Measurements from ENCODE around the gene TXNDC5. TPM values are rescaled to one million over a fixed set of nuclear protein-coding genes. Genes with fewer than 3 reads are reported as not detected.
A peak's percentile ranks its signal among the peaks of the same experiment; 100 is the strongest.
"Not testable (repeated sequence)": the region's sequence is repeated elsewhere in the genome, so short reads cannot be mapped to it uniquely, and the experiment has no call there.

Gene TXNDC5
- polyA plus RNA-seq, 3 donors, result 12.6 to 33.5 (median 21.2) TPM

- H3K27ac Mint-ChIP-seq, result no peak overlapping the region
- Histone ChIP-seq H3K27ac (ENCODE audit: low read depth in 1 of 2, low read length in 2 of 2) (no peak overlapping the region), H3K79me2 (ENCODE audit: insufficient read depth, low read length) (peaks cover 3% of the 10 kb centered on the region), H3K9ac (ENCODE audit: insufficient read depth, low read length, poor library complexity, severe bottlenecking) (no peak overlapping the region), H3K36me3 (replicated peaks in 1 of 2; ENCODE audit: control insufficient read depth in 1 of 2, insufficient read depth in 2 of 2, low read length in 2 of 2) (peaks cover 94 to 100% of the 10 kb centered on the region in 2 donors), H3K9me3 (replicated peaks in 1 of 2; ENCODE audit: control insufficient read depth in 1 of 2, insufficient read depth in 1 of 2, low read length in 2 of 2) (no peaks in the 10 kb centered on the region), H3K27me3 (ENCODE audit: control insufficient read depth in 2 of 2, insufficient read depth in 2 of 2, low read length in 2 of 2) (no peaks in the 10 kb centered on the region), H4K20me1 (ENCODE audit: insufficient read depth, low read length) (no peaks in the 10 kb centered on the region), H2AFZ (ENCODE audit: insufficient read depth, low read depth, low read length, poor library complexity, severe bottlenecking) (no peak overlapping the region), H3K4me2 (replicated peaks; ENCODE audit: extremely low read depth, low read length, poor library complexity, severe bottlenecking) (no peak overlapping the region), H3K4me3 (replicated peaks in 1 of 3; ENCODE audit: low read depth in 2 of 3, low read length in 3 of 3) (no peak overlapping the region), H3K4me1 (ENCODE audit: control insufficient read depth in 1 of 2, insufficient read depth in 2 of 2, low read length in 2 of 2) (no peaks in the 10 kb centered on the region)
- H3K9me3 Mint-ChIP-seq, result no peaks in the 10 kb centered on the region
- no peak for DNase-seq
- intact Hi-C loops (cut with micrococcal nuclease), result no loop called here
- no peak overlapping the region for H3K4me3 Mint-ChIP-seq
- WGBS (ENCODE audit: insufficient coverage), result 98% methylated on average over 3 of the region's 4 CpGs
- peaks cover 0 to 2% (median 0%) of the 10 kb centered on the region in 3 donors for H3K27me3 Mint-ChIP-seq (ENCODE audit: low read depth in 3 of 3)
- TF ChIP-seq CTCF (IDR thresholded peaks at IDR 0.05), result no peak
- peaks cover 4% of the 10 kb centered on the region for H3K4me1 Mint-ChIP-seq
- peaks cover 87 to 91% of the 10 kb centered on the region in 2 donors for H3K36me3 Mint-ChIP-seq
Observed at GRCh38 chr6:7899889-7900213, 10.7 kb downstream of the TXNDC5 start.

- Mint-ChIP-seq H3K9me3 (no peaks in the 10 kb centered on the region), H3K4me3 (no peak overlapping the region), H3K27ac (no peak overlapping the region), H3K4me1 (peaks cover 4% of the 10 kb centered on the region), H3K27me3 (ENCODE audit: low read depth in 3 of 3) (peaks cover 0 to 2% (median 0%) of the 10 kb centered on the region in 3 donors), H3K36me3 (peaks cover 87 to 91% of the 10 kb centered on the region in 2 donors)
- Histone ChIP-seq H4K20me1 (ENCODE audit: insufficient read depth, low read length) (no peaks in the 10 kb centered on the region), H3K27me3 (ENCODE audit: control insufficient read depth in 2 of 2, insufficient read depth in 2 of 2, low read length in 2 of 2) (no peaks in the 10 kb centered on the region), H3K4me3 (replicated peaks in 1 of 3; ENCODE audit: low read depth in 2 of 3, low read length in 3 of 3) (no peak overlapping the region), H3K79me2 (ENCODE audit: insufficient read depth, low read length) (no peaks in the 10 kb centered on the region), H2AFZ (ENCODE audit: insufficient read depth, low read depth, low read length, poor library complexity, severe bottlenecking) (no peak overlapping the region), H3K36me3 (replicated peaks in 1 of 2; ENCODE audit: control insufficient read depth in 1 of 2, insufficient read depth in 2 of 2, low read length in 2 of 2) (peaks cover 94 to 100% of the 10 kb centered on the region in 2 donors), H3K9ac (ENCODE audit: insufficient read depth, low read length, poor library complexity, severe bottlenecking) (no peak overlapping the region), H3K27ac (ENCODE audit: low read depth in 1 of 2, low read length in 2 of 2) (no peak overlapping the region), H3K9me3 (replicated peaks in 1 of 2; ENCODE audit: control insufficient read depth in 1 of 2, insufficient read depth in 1 of 2, low read length in 2 of 2) (no peaks in the 10 kb centered on the region), H3K4me1 (ENCODE audit: control insufficient read depth in 1 of 2, insufficient read depth in 2 of 2, low read length in 2 of 2) (no peaks in the 10 kb centered on the region), H3K4me2 (replicated peaks; ENCODE audit: extremely low read depth, low read length, poor library complexity, severe bottlenecking) (no peak overlapping the region)
- 92% methylated on average over 2 of the region's 5 CpGs for WGBS (ENCODE audit: insufficient coverage)
- TF ChIP-seq CTCF (IDR thresholded peaks at IDR 0.05), result no peak
- intact Hi-C loops (cut with micrococcal nuclease), result no loop called here
- no peak for DNase-seq
Observed at GRCh38 chr6:7899101-7899888, 11.3 kb downstream of the TXNDC5 start.

GRCh38 chr6:7898193-7898586, 12.4 kb downstream of the TXNDC5 start:
- intact Hi-C loops (cut with micrococcal nuclease); H3K4me3 Mint-ChIP-seq; DNase-seq; H2AFZ ChIP-seq (ENCODE audit: insufficient read depth, low read depth, low read length, poor library complexity, severe bottlenecking); H3K9me3 Mint-ChIP-seq; H3K4me2 ChIP-seq (replicated peaks; ENCODE audit: extremely low read depth, low read length, poor library complexity, severe bottlenecking); H3K79me2 ChIP-seq (ENCODE audit: insufficient read depth, low read length); H3K4me1 Mint-ChIP-seq; H3K4me3 ChIP-seq (replicated peaks in 1 of 3; ENCODE audit: low read depth in 2 of 3, low read length in 3 of 3); H3K9ac ChIP-seq (ENCODE audit: insufficient read depth, low read length, poor library complexity, severe bottlenecking); H3K27me3 Mint-ChIP-seq (ENCODE audit: low read depth in 3 of 3); H3K9me3 ChIP-seq (replicated peaks in 1 of 2; ENCODE audit: control insufficient read depth in 1 of 2, insufficient read depth in 1 of 2, low read length in 2 of 2); H4K20me1 ChIP-seq (ENCODE audit: insufficient read depth, low read length); H3K4me1 ChIP-seq (ENCODE audit: control insufficient read depth in 1 of 2, insufficient read depth in 2 of 2, low read length in 2 of 2); H3K27me3 ChIP-seq (ENCODE audit: control insufficient read depth in 2 of 2, insufficient read depth in 2 of 2, low read length in 2 of 2); H3K27ac ChIP-seq (ENCODE audit: low read depth in 1 of 2, low read length in 2 of 2): not testable (repeated sequence)
- peak overlapping the region in 1 of 7 donors; percentile 14 for H3K27ac Mint-ChIP-seq
- peaks cover 87 to 91% of the 10 kb centered on the region in 2 donors for H3K36me3 Mint-ChIP-seq
- peaks cover 94 to 100% of the 10 kb centered on the region in 2 donors for H3K36me3 ChIP-seq (replicated peaks in 1 of 2; ENCODE audit: control insufficient read depth in 1 of 2, insufficient read depth in 2 of 2, low read length in 2 of 2)
- 100% methylated on average over 6 of the region's 8 CpGs for WGBS (ENCODE audit: insufficient coverage)
